K562 (cell line): ENCODE results near the gene YTHDF1. TPM values are rescaled to one million over a fixed set of nuclear protein-coding genes. Genes with fewer than 3 reads are reported as not detected.

ENCODE experiments used
- ATAC-seq: fragments of 200-7000 bp; cut with Tn5 transposase; 3 replicates; pipeline ENCODE4 v1.9.1; 2020; ENCODE audit warnings: moderate library complexity
- BruUV-seq: library from RNA; stranded (reverse); fragments of 400-500 nt; replicated peaks from 2 replicates; lab custom pipeline; 2021; lab: Mats Ljungman, UMichigan
- CTCF ChIA-PET: fragments of 300-600 bp; formaldehyde crosslinking; extraction: SDS; loops from one replicate; lab custom pipeline; 2021; ENCODE audit warnings: low intra/inter-chr PET ratio; lab: Yijun Ruan, JAX
- POLR2A ChIA-PET: fragments of 300-600, 350-650 bp; sonication (Branson Sonifier 250); formaldehyde crosslinking; extraction: SDS; loops from one replicate; lab custom pipeline; 2021; ENCODE audit warnings: antibody characterized with exemption, inconsistent platforms; lab: Yijun Ruan, JAX
- DNase-seq, 4 experiments: peaks; one replicate each; pipeline versions ENCODE4 v3.0.0 to v3.0.0-alpha.2; 2011 to 2018; ENCODE audit warnings: low spot score in 3 of 4, mixed read lengths in 3 of 4; ENCODE audit errors: extremely low read depth in 1 of 4
- FAIRE-seq: peaks from 2 replicates; lab custom pipeline; 2011; peaks lifted over from hg19 to GRCh38; lab: Jason Lieb, UNC
- H2AFZ ChIP-seq: 2 replicates; pipeline ENCODE4 v1.6.0; 2011; ENCODE audit warnings: low read depth, low read length, control low read depth, inconsistent platforms
- H3K27ac ChIP-seq: fragments of 200-600 bp; 3 replicates; pipeline ENCODE4 v1.8.0; 2011; ENCODE audit warnings: low read depth, mild to moderate bottlenecking, control low read depth, inconsistent platforms, low read length, moderate library complexity, mixed read lengths; ENCODE audit errors: extremely low read depth
- H3K27me3 ChIP-seq, 2 experiments: fragments of 300-600 bp in 1 of 2; 2 replicates in 1 of 2; 3 replicates in 1 of 2; pipeline versions ENCODE4 v1.6.0 to v1.8.0; 2011; ENCODE audit warnings: inconsistent platforms in 2 of 2, low read length in 2 of 2, mild to moderate bottlenecking in 1 of 2, mixed read lengths in 1 of 2, moderate library complexity in 1 of 2; ENCODE audit not compliant: control insufficient read depth in 2 of 2, insufficient read depth in 2 of 2
- H3K36me3 ChIP-seq: fragments of 300-600 bp; 3 replicates; pipeline ENCODE4 v1.8.0; 2011; ENCODE audit warnings: mild to moderate bottlenecking, low read length, inconsistent platforms; ENCODE audit not compliant: control insufficient read depth, insufficient read depth
- H3K4me1 ChIP-seq, 2 experiments: fragments of 200-600 bp in 1 of 2; replicated peaks in 1 of 2; 2 replicates in 1 of 2; 3 replicates in 1 of 2; pipeline versions ENCODE4 v1.5.1 to v1.8.0; 2011; ENCODE audit warnings: inconsistent platforms in 2 of 2, low read length in 2 of 2, mild to moderate bottlenecking in 1 of 2, mixed read lengths in 1 of 2, moderate library complexity in 1 of 2; ENCODE audit not compliant: control insufficient read depth in 2 of 2, insufficient read depth in 2 of 2
- H3K4me2 ChIP-seq: 2 replicates; pipeline ENCODE4 v1.6.1; 2011; ENCODE audit warnings: low read length, control low read depth, inconsistent platforms, mixed read lengths; ENCODE audit not compliant: insufficient read depth
- H3K4me3 ChIP-seq: fragments of 200-600 bp; sonication (generic), shearing (Covaris generic); 2 replicates; pipeline ENCODE4 v1.5.1; 2016; ENCODE audit warnings: control low read depth, inconsistent platforms
- H3K79me2 ChIP-seq: fragments of 200-600 bp; 3 replicates; pipeline ENCODE4 v1.8.0; 2011; ENCODE audit warnings: low read length, inconsistent platforms; ENCODE audit not compliant: control insufficient read depth, insufficient read depth
- H3K9ac ChIP-seq, 2 experiments: 2 replicates each; pipeline versions ENCODE4 v1.6.0 to v1.6.1; 2011; ENCODE audit warnings: low read depth in 2 of 2, low read length in 2 of 2, control low read depth in 1 of 2, inconsistent platforms in 1 of 2, mild to moderate bottlenecking in 1 of 2, mixed read lengths in 1 of 2; ENCODE audit not compliant: insufficient read depth in 1 of 2
- H3K9me1 ChIP-seq: one replicate; pipeline ENCODE4 v1.6.0; 2011; ENCODE audit warnings: inconsistent platforms, mild to moderate bottlenecking, low read length, moderate library complexity; ENCODE audit not compliant: control insufficient read depth, insufficient read depth
- H3K9me3 ChIP-seq: replicated peaks from 2 replicates; pipeline ENCODE4 v1.5.1; 2011; ENCODE audit warnings: low read depth, low read length, inconsistent platforms; ENCODE audit not compliant: control insufficient read depth, insufficient read depth
- H4K20me1 ChIP-seq: replicated peaks from 2 replicates; pipeline ENCODE4 v1.6.1; 2011; ENCODE audit warnings: low read length, inconsistent platforms, mixed read lengths; ENCODE audit not compliant: control insufficient read depth, insufficient read depth
- BHLHE40 ChIP-seq: IDR thresholded peaks from 2 replicates; pipeline ENCODE4 v1.6.1; 2011; ENCODE audit warnings: low read length, improper control_type of control experiment
- BRCA1 ChIP-seq, 2 experiments: fragments of 450-650 bp in 1 of 2; sonication (generic) in 1 of 2; formaldehyde crosslinking in 1 of 2; IDR thresholded peaks; 2 replicates each; pipeline versions ENCODE4 v1.5.0 to v1.6.1; 2017 to 2020; ENCODE audit warnings: mild to moderate bottlenecking in 1 of 2, missing genetic modification reagents in 1 of 2
- CBX8 ChIP-seq: fragments of 200-600 bp; sonication (generic); IDR thresholded peaks from 2 replicates; pipeline ENCODE4 v1.6.1; 2012; ENCODE audit warnings: borderline replicate concordance, mixed run types, low read depth, mild to moderate bottlenecking, moderate library complexity, mixed read lengths, low read length, control low read depth, inconsistent platforms; ENCODE audit not compliant: poor library complexity, severe bottlenecking; ENCODE audit errors: extremely low read depth
- ETS2 ChIP-seq: IDR thresholded peaks from 2 replicates; pipeline ENCODE4 v1.6.1; 2016; ENCODE audit warnings: borderline replicate concordance, missing genetic modification characterization, mild to moderate bottlenecking, moderate library complexity, missing compliant biosample characterization; ENCODE audit not compliant: poor library complexity, severe bottlenecking
- HNRNPUL1 ChIP-seq: fragments of 200-400 bp; formaldehyde crosslinking; IDR thresholded peaks from 2 replicates; pipeline ENCODE4 v1.6.1; 2017; ENCODE audit warnings: low read length
- JUNB ChIP-seq: fragments of 450-650 bp; formaldehyde crosslinking; conservative IDR thresholded peaks from 2 replicates; pipeline ENCODE4 v1.4.0; 2020; ENCODE audit warnings: mild to moderate bottlenecking
- NFE2 ChIP-seq: IDR thresholded peaks from 2 replicates; pipeline ENCODE4 v1.6.1; 2014; ENCODE audit warnings: antibody characterized with exemption, low read depth
- PML ChIP-seq: IDR thresholded peaks from 2 replicates; pipeline ENCODE4 v1.6.1; 2012; ENCODE audit warnings: low read length, inconsistent platforms
- SMAD4 ChIP-seq: fragments of 250-450 bp; sonication (Bioruptor Pico); conservative IDR thresholded peaks from 2 replicates; pipeline ENCODE4 v1.8.0; 2021; ENCODE audit warnings: inconsistent platforms, mild to moderate bottlenecking, moderate library complexity
- ZNF239 ChIP-seq: fragments of 250-450 bp; sonication (Bioruptor Pico); IDR thresholded peaks from 2 replicates; pipeline ENCODE4 v1.4.0; 2020; ENCODE audit warnings: mild to moderate bottlenecking
- ZNF431 ChIP-seq: sonication (generic); formaldehyde crosslinking; IDR thresholded peaks from 2 replicates; pipeline ENCODE4 v1.8.0; 2022; ENCODE audit warnings: mild to moderate bottlenecking, missing genetic modification reagents
- WGBS: fragments of 100-300 bp; shearing (Covaris generic); methylation state at CpG from one replicate; pipeline ENCODE4 v1.1.6; 2016; ENCODE audit warnings: low coverage, mixed read lengths; ENCODE audit not compliant: insufficient coverage; ENCODE audit errors: missing lambda C conversion rate; 5-methylcytosine and 5-hydroxymethylcytosine counted together
- in situ Hi-C: fragments of 300-500 bp; cut with MboI; formaldehyde crosslinking; loops from 4 replicates; pipeline ENCODE4 v1.15.0; 2018; ENCODE audit warnings: inconsistent platforms, mixed read lengths
- intact Hi-C: fragments of 100-400 bp; cut with micrococcal nuclease; formaldehyde crosslinking; loops from 2 replicates; pipeline ENCODE4 v1.14.2; 2022
- polyA plus RNA-seq, 8 experiments: library from polyadenylated mRNA; depleted of rRNA in 4 of 8; stranded (reverse) in 5 of 8; unstranded in 3 of 8; fragments of >200 nt; fragmentation: Nextera tagmentation in 2 of 8; fragmentation: Illumina TruSeq in 1 of 8; extraction: Ambion mirVana in 2 of 8; extraction: Trizol in 1 of 8; gene quantifications; 2 replicates each; pipeline versions ENCODE4 v1.2.1 to v1.2.3, GENCODE V29; 2011 to 2014; ENCODE audit warnings: inconsistent platforms in 1 of 8, missing spikeins in 1 of 8
- total RNA-seq, 7 experiments: library from RNA; depleted of rRNA in 6 of 7; stranded (reverse); fragments of >200 nt in 6 of 7; fragmentation: Illumina TruSeq in 2 of 7; extraction: Trizol in 2 of 7; gene quantifications; 2 replicates each; pipeline versions ENCODE4 v1.2.1 to v1.2.3, GENCODE V29; 2011 to 2021; ENCODE audit warnings: low replicate concordance in 1 of 7
- TF ChIP-seq, protein P1 (sequence below): fragments of 250-450 bp; sonication (Bioruptor Pico); IDR thresholded peaks from 2 replicates; pipeline ENCODE4 v1.4.0; 2020; ENCODE audit warnings: borderline replicate concordance
- TF ChIP-seq, protein P2 (sequence below), 2 experiments: fragments of 450-650 bp; IDR thresholded peaks; 2 replicates each; pipeline ENCODE4 v1.6.1; 2018; ENCODE audit warnings: mild to moderate bottlenecking in 2 of 2, low read depth in 1 of 2; ENCODE audit not compliant: partially characterized antibody in 2 of 2
- TF ChIP-seq, protein P3 (sequence below): sonication (generic); formaldehyde crosslinking; IDR thresholded peaks from 2 replicates; pipeline ENCODE4 v1.8.0; 2022; ENCODE audit warnings: missing genetic modification reagents, mild to moderate bottlenecking, moderate library complexity, borderline replicate concordance

YTHDF1 gene
- total and polyA plus RNA-seq, 9 of the 15 experiments (the other 6 are each of a cell fraction or from before 2014, with no cell fraction given) = 10.1 to 42.4 (median 27.8) TPM

DNA sequence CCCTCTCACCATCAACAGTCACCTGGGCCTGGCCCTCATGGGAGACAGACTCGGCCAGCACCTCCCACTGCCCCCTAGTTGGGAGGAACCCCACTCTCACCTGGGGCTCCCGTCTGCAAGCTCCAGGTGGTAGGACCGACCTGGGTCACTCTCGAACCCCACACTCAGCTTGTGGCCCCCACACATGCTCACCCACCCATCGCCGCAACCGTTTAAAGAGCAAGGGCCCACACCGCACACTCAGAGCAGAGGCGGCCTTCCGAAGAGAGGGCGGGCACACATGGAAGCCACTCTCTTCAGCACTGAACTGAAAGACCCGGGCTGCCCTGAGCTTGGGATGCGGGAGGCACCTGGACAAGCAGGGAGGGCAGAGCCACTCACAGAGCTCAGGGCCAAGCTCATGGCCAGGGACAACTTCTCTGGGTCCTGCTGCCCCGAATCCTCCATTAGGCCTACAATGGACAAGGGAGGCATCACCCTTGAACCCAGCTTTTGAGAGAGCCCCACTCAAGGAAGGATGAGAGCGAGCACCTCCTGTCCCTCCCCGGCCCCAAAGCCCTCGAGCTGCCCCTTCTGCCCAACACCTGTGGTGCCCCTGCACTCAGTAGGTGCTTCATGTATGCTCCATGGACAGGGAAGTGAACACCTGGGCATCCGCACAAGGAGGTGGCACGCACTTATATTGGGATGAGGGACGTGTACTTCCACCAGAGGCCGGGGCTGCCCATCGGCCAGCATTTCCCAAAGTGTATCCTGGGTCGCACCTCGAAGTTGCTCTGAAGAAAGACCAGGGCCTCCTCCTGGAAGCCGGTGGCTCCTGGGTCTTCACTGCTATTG lies 50.4 kb downstream of the YTHDF1 start:
- ChIA-PET CTCF (no interaction called here), POLR2A (interaction anchor here (0.7 to 1.0 kb wide), 2 partner anchors 57 to 334 kb away, joined by 3 to 4 read pairs; no protein-coding TSS in a partner anchor)
- intact Hi-C loops (no loop called here), in situ Hi-C loops (no loop called here)
- FAIRE-seq = no peak
- peaks cover 14% of the 10 kb centered on the region for H4K20me1 ChIP-seq
- H2AFZ ChIP-seq = no peak overlapping the region
- ATAC-seq = no peak; the same call in 2 of the 3 replicates
- H3K9me1 ChIP-seq = no peaks in the 10 kb centered on the region
- H3K9me3 ChIP-seq = no peaks in the 10 kb centered on the region
- H3K9ac ChIP-seq = no peak overlapping the region; a peak in 1 of 4 replicates
- H3K4me2 ChIP-seq = no peak overlapping the region
- DNase-seq = no peak
- no TSS peak for BruUV-seq
- H3K27me3 ChIP-seq = peaks cover 22 to 71% of the 10 kb centered on the region in 2 experiments
- H3K79me2 ChIP-seq = no peaks in the 10 kb centered on the region
- no peaks in the 10 kb centered on the region for H3K36me3 ChIP-seq
- 9% methylated on average over 25 of the region's 25 CpGs for WGBS
- H3K4me3 ChIP-seq = no peak overlapping the region
- H3K27ac ChIP-seq = no peak overlapping the region
- H3K4me1 ChIP-seq = peaks cover 0 to 4% of the 10 kb centered on the region in 2 experiments; a peak in 1 of 5 replicates
- TF ChIP-seq ZNF239 (CRISPR knock-in tag) = no peak
- TF ChIP-seq, protein P1, sequence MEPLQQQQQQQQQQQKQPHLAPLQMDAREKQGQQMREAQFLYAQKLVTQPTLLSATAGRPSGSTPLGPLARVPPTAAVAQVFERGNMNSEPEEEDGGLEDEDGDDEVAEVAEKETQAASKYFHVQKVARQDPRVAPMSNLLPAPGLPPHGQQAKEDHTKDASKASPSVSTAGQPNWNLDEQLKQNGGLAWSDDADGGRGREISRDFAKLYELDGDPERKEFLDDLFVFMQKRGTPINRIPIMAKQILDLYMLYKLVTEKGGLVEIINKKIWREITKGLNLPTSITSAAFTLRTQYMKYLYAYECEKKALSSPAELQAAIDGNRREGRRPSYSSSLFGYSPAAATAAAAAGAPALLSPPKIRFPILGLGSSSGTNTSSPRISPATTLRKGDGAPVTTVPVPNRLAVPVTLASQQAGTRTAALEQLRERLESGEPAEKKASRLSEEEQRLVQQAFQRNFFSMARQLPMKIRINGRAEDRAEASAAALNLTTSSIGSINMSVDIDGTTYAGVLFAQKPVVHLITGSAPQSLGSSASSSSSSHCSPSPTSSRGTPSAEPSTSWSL (CRISPR knock-in tag) = no peak
- TF ChIP-seq, protein P2, sequence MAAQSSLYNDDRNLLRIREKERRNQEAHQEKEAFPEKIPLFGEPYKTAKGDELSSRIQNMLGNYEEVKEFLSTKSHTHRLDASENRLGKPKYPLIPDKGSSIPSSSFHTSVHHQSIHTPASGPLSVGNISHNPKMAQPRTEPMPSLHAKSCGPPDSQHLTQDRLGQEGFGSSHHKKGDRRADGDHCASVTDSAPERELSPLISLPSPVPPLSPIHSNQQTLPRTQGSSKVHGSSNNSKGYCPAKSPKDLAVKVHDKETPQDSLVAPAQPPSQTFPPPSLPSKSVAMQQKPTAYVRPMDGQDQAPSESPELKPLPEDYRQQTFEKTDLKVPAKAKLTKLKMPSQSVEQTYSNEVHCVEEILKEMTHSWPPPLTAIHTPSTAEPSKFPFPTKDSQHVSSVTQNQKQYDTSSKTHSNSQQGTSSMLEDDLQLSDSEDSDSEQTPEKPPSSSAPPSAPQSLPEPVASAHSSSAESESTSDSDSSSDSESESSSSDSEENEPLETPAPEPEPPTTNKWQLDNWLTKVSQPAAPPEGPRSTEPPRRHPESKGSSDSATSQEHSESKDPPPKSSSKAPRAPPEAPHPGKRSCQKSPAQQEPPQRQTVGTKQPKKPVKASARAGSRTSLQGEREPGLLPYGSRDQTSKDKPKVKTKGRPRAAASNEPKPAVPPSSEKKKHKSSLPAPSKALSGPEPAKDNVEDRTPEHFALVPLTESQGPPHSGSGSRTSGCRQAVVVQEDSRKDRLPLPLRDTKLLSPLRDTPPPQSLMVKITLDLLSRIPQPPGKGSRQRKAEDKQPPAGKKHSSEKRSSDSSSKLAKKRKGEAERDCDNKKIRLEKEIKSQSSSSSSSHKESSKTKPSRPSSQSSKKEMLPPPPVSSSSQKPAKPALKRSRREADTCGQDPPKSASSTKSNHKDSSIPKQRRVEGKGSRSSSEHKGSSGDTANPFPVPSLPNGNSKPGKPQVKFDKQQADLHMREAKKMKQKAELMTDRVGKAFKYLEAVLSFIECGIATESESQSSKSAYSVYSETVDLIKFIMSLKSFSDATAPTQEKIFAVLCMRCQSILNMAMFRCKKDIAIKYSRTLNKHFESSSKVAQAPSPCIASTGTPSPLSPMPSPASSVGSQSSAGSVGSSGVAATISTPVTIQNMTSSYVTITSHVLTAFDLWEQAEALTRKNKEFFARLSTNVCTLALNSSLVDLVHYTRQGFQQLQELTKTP (IDR thresholded peaks at IDR 0.05; ENCODE audit: low read depth in 1 of 2, partially characterized antibody in 2 of 2) = no peak
- TF ChIP-seq BRCA1 (IDR thresholded peaks at IDR 0.05) = no peak
- TF ChIP-seq BRCA1 (CRISPR knock-in tag; IDR thresholded peaks at IDR 0.05) = no peak
- TF ChIP-seq ETS2 (tag) = no peak
- TF ChIP-seq PML = no peak
- no peak for TF ChIP-seq NFE2
- no peak for TF ChIP-seq ZNF431 (CRISPR knock-in tag)
- no peak for TF ChIP-seq JUNB (CRISPR knock-in tag)
- TF ChIP-seq, protein P3, sequence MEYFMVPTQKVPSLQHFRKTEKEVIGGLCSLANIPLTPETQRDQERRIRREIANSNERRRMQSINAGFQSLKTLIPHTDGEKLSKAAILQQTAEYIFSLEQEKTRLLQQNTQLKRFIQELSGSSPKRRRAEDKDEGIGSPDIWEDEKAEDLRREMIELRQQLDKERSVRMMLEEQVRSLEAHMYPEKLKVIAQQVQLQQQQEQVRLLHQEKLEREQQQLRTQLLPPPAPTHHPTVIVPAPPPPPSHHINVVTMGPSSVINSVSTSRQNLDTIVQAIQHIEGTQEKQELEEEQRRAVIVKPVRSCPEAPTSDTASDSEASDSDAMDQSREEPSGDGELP (CRISPR knock-in tag) = no peak
- no peak for TF ChIP-seq HNRNPUL1
- no peak for TF ChIP-seq CBX8
- no peak for TF ChIP-seq BHLHE40
- TF ChIP-seq SMAD4 (CRISPR knock-in tag) = no peak
